HG02943 (cell line): ENCODE data around the gene MCF2L2.

Source experiments
- ATAC-seq: cut with Tn5 transposase; IDR thresholded peaks from one replicate; pipeline ENCODE4 v1.9.1; 2021; ENCODE audit warnings: mild to moderate bottlenecking, low read depth, moderate library complexity; ENCODE audit not compliant: unreplicated experiment

Gene MCF2L2

DNA sequence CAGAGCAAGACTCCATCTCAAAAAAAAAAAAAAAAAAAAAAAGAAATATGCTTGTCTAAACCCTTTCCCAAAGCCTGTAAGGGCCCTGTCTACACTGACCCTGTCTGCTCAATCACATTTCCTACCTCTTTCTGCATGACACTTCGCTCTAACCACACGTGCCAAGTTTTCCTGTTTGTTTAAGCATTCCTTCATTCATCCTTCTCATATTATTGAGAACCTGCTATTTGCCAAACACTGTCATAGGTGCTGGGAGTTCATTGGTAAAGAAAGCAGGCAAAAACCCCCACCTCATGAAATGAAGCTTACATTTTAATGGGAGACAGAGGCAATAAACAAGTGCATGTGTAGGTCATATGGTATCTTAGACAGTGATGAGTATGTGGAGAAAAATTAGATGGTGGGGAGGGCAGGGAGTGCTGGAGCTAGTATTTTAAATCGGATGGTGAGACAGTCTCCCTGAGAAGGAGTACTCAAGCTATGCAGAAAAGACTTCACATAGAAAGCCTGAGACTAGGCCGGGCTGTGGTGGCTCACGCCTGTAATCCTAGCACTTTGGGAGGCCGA is 127.3 kb downstream of the MCF2L2 start:
- no peak for ATAC-seq

DNA sequence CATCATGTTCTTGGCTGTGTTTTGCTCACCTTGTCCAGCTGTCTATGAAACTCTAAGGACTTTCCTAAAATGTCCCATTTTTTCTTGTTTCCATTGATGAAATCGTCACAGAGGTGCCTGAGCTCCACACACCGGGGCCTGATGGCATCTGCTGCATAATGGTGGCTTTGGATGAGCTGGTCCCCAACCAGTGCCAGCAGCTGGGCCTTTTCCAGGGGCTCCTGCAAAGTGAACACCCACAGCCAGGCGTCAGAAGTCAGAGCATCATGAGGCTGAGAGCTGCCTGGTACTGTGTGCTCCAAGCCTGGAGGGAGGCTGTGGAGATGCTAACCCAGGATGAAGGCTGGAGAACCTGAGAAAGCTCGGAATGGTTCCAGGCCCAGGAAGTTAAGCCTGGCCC is 128.4 kb downstream of the MCF2L2 start:
- ATAC-seq, result no peak

GRCh38 chr3:183298701-183299153 is 129.7 kb downstream of the MCF2L2 start:
- ATAC-seq, result no peak

GRCh38 chr3:183296944-183297343 is 131.5 kb downstream of the MCF2L2 start:
- ATAC-seq, result no peak

DNA sequence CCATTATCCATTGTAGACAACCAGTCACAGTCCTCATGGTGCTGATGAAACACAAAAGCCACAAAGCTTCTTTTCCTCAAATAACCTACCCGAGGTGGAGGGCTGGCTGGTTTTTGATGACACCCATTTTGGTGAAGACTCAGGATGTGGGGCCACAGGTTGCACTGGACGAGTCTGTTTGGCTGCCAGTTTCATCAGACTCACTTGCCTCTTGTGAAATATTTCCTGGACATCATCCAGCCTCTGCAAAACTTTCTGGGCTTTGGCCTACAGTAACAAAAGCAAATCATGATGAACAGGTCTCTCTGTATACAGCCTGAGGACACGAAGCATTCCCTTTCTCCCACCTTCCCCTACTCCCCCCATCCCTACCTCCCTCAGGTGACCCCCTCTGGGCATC is 133.2 kb downstream of the MCF2L2 start:
- no peak for ATAC-seq

- no peak for ATAC-seq
These were observed 134.5 kb downstream of the MCF2L2 start for GRCh38 chr3:183293966-183294365.

DNA sequence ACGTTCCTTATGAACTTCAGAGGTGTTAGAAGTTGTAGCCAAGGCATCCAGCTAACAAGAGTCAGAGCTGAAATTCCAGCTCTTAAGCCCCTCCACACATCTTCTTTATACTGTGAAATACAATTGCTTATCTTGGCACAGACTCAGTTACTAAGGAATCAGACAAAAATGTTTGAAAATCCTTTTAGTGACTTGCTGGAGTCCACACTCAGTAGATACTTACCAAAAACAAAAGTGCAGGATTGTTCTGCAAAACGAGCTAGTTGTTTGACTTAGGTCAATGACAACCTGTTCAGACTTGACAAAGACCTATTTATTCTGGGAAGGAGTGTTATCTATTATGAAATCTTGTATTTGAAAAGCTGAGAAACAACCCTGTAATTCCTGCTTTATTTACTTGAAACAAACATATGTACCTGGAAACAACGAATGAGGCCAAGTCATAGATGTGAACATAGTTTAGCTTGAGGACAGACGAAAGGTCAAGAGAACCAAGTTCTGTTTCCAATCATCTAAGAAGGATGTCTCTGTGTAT is 136.9 kb downstream of the MCF2L2 start:
- ATAC-seq, result no peak

GRCh38 chr3:183290216-183290615 is 138.2 kb downstream of the MCF2L2 start:
- no peak for ATAC-seq

GRCh38 chr3:183288117-183288516 is 140.3 kb downstream of the MCF2L2 start:
- no peak for ATAC-seq

GRCh38 chr3:183287301-183287971 is 141.0 kb downstream of the MCF2L2 start:
- ATAC-seq, result no peak

DNA sequence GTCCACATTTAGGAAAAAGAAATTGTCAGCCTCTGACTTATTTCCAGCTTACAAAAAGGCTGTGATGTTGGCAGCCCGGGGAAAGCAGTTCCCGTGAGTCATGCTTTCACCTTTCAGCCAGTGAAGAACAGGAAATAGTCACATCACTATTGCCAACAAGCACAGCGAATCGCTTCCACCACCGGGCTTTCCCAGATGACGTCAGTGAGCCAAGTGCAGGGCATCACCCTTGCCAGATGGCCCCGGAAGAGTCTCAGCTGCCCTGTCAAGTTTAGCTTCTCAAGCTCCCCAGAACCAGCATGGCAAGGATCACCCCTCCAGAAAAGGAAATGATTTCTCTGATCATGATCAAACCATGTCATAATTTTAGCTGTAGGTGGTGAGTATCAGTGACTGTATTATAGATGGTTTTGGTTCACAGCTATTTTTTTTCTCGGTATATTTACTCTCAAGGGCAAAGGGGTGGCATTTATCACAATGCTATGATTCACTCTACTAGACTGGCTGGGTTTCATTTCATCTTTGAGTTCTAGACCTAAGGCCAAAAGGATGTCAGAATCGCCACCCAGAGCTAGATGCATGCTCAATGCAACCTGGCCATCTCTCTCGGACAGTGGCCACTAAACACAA is 142.5 kb downstream of the MCF2L2 start:
- peak; percentile 97 for ATAC-seq

DNA sequence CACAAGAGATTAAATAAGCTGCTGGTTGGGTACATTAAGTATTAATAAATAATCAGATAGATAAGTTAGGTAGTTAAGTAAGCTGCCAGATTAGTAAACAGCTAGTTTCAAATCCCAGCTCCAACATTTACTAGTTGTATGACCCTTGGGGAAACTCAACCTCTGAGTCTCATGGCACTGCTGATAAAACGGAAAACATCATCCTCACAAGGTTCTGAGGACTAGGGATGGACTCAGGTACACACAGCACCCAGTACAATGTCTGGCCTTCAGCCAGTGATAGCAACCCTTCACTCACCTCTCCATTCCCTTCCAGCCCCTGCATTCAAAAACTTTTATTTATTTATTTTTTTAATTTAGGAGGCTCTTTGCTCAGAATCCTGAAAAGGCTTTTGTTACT is 143.1 kb downstream of the MCF2L2 start:
- ATAC-seq, result no peak

DNA sequence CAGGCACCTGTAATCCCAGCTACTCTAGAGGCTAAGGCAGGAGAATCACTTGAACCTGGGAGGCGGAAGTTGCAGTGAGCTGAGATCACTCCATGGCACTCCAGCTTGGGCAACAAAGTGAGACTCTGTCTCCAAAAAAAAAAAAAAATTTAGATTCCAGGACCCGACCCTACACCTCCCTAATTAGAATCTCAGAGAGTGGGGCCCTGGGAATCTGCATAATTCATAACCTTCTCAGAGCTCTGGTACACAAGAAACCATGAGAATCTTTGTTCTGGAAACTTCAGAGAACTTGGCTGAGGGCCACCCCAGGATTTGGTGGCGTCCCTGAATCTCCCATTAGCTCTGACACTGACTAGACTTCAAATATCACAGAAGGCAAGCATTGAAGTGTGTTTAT is 143.8 kb downstream of the MCF2L2 start:
- ATAC-seq, result no peak

GRCh38 chr3:183283886-183284285 is 144.5 kb downstream of the MCF2L2 start:
- ATAC-seq, result no peak

GRCh38 chr3:183281126-183281797 is 147.2 kb downstream of the MCF2L2 start:
- no peak for ATAC-seq

GRCh38 chr3:183279371-183279770 is 149.0 kb downstream of the MCF2L2 start:
- no peak for ATAC-seq

GRCh38 chr3:183278479-183279088 is 149.8 kb downstream of the MCF2L2 start:
- no peak for ATAC-seq

DNA sequence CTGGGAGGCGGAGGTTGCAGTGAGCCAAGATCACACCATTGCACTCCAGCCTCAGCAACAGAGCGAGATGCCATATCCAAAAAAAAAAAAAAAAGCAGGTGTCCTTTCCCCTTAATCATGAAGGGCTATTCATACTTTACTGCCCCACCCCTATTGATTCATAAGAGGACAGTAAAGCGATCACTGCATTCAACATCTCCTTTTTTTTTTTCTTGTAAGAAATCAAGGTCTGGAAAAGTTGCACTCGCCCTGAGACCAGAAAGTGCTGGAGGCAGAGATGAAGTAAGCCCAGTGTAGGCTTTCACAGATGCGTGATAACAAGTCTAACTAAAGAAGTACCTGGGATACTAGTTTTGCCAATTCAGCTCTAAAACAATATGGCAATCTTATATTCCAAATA is 151.2 kb downstream of the MCF2L2 start:
- ATAC-seq, result no peak

DNA sequence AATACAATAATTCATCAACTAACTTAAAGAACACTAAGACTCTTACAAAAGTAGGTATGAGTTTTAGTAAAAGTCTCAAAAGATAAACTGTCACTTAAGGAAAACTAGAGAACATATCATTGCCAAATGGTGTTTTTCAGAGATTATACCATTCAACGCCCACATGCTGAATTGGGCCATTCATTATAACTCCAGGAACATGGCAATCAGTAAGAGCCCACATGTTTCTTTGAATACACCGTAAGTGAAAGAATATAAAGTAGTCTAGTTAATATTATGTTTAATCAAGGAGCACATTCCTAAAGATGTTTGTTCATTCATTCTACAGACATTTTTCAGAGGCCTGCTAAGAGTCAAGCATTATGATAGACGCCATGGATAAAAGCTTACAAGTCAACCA is 152.5 kb downstream of the MCF2L2 start:
- no peak for ATAC-seq

DNA sequence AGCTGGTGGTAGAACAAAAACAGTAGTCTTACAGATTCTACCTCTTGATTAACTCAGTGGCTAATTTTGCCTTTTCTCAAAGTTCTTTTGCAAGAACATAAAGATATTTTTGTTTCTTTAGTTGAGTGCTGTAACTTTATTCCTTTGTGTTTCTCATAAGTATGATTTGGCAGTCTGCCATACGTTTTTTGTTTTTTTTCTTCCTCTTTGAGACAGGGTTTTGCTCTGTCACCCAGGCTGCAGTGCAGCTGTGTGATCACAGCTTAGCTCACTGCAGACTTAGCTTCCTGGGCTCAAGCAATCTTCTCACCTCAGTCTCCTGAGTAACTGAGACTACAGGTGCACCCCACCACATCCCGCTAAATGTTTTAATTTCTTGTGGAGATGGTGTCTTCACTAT is 153.0 kb downstream of the MCF2L2 start:
- no peak for ATAC-seq

GRCh38 chr3:183274609-183275008 is 153.8 kb downstream of the MCF2L2 start:
- no peak for ATAC-seq
